Measurements from ENCODE around the gene NTRK2. TPM values are rescaled to one million over a fixed set of nuclear protein-coding genes. Genes with fewer than 3 reads are reported as not detected.

The NTRK2 gene
- total and polyA plus RNA-seq, 2 experiments from 2014 or later, result 0.03 TPM; not detected in 1

- no peak for TF ChIP-seq ZNF462 (CRISPR knock-in tag; IDR thresholded peaks at IDR 0.05)
- no peak for TF ChIP-seq ZNF331 (CRISPR knock-in tag; IDR thresholded peaks at IDR 0.05; ENCODE audit: low read depth)
- no peak for TF ChIP-seq ZNF114 (CRISPR knock-in tag; IDR thresholded peaks at IDR 0.05)
- no peak for TF ChIP-seq NANOG (IDR thresholded peaks at IDR 0.05; ENCODE audit: borderline replicate concordance)
- TF ChIP-seq ETS1 (IDR thresholded peaks at IDR 0.05), result no peak
- no peak for TF ChIP-seq CTCF (conservative IDR thresholded peaks at IDR 0.05; ENCODE audit: low read depth in 2 of 2)
- no peak for TF ChIP-seq CREB1 (CRISPR knock-in tag; IDR thresholded peaks at IDR 0.05; ENCODE audit: low read depth)
Measured at GRCh38 chr9:84866396-84867175, 197.1 kb downstream of the NTRK2 start (continued).

All from GM23338 (cell line).